Measurements from ENCODE around the gene PPP6R2. TPM values are rescaled to one million over a fixed set of nuclear protein-coding genes. Genes with fewer than 3 reads are reported as not detected.
"Not testable (repeated sequence)": the region's sequence is repeated elsewhere in the genome, so short reads cannot be mapped to it uniquely, and the experiment has no call there.

The PPP6R2 gene
- total and polyA plus RNA-seq, 7 experiments from 2014 or later = 17.0 to 88.1 (median 63.9) TPM

- no peaks in the 10 kb centered on the region for H3K9me3 ChIP-seq (ENCODE audit: control insufficient read depth in 2 of 3, low read length in 3 of 3)
- ChIA-PET POLR2A (no interaction called here), CTCF (no interaction called here)
- H3K4me1 Mint-ChIP-seq = peaks cover 0 to 3% (median 0%) of the 10 kb centered on the region in 7 donors
- H3K27ac Mint-ChIP-seq = no peak overlapping the region
- peaks cover 0 to 77% (median 21%) of the 10 kb centered on the region in 3 experiments for H3K36me3 ChIP-seq (ENCODE audit: control insufficient read depth in 2 of 3, insufficient read depth in 3 of 3, low read length in 3 of 3)
- no peak overlapping the region for H3K4me3 ChIP-seq (ENCODE audit: low read length)
- DNase-seq = no peak
- H3K27ac ChIP-seq (ENCODE audit: low read depth, low read length) = no peak overlapping the region
- no peak for ATAC-seq
- no peaks in the 10 kb centered on the region for H3K9me3 Mint-ChIP-seq
- H3K4me3 Mint-ChIP-seq = no peak overlapping the region
- peaks cover 3 to 23% (median 7%) of the 10 kb centered on the region in 5 donors for H3K36me3 Mint-ChIP-seq
- no peaks in the 10 kb centered on the region for H3K27me3 Mint-ChIP-seq
- no peaks in the 10 kb centered on the region for H3K4me1 ChIP-seq (ENCODE audit: control insufficient read depth in 2 of 2, insufficient read depth in 2 of 2, low read length in 2 of 2)
- intact Hi-C loops (cut with micrococcal nuclease) = no loop called here
- no peaks in the 10 kb centered on the region for H3K27me3 ChIP-seq (ENCODE audit: control insufficient read depth in 2 of 2, insufficient read depth in 2 of 2, low read length in 2 of 2)
Observed at GRCh38 chr22:50432131-50432876, 89.2 kb downstream of the PPP6R2 start.

GRCh38 chr22:50432877-50433510, 89.9 kb downstream of the PPP6R2 start:
- peaks cover 0 to 79% (median 21%) of the 10 kb centered on the region in 3 experiments for H3K36me3 ChIP-seq (ENCODE audit: control insufficient read depth in 2 of 3, insufficient read depth in 3 of 3, low read length in 3 of 3)
- H3K4me1 ChIP-seq (ENCODE audit: control insufficient read depth in 2 of 2, insufficient read depth in 2 of 2, low read length in 2 of 2); H3K9me3 Mint-ChIP-seq; H3K9me3 ChIP-seq (ENCODE audit: control insufficient read depth in 2 of 3, low read length in 3 of 3); H3K4me1 Mint-ChIP-seq; DNase-seq; H3K4me3 ChIP-seq (ENCODE audit: low read length); H3K27ac Mint-ChIP-seq; H3K27me3 ChIP-seq (ENCODE audit: control insufficient read depth in 2 of 2, insufficient read depth in 2 of 2, low read length in 2 of 2); POLR2A ChIA-PET; H3K4me3 Mint-ChIP-seq; H3K27me3 Mint-ChIP-seq; H3K27ac ChIP-seq (ENCODE audit: low read depth, low read length); CTCF ChIA-PET; ATAC-seq; intact Hi-C loops (cut with micrococcal nuclease): not testable (repeated sequence)
- H3K36me3 Mint-ChIP-seq = peaks cover 3 to 21% (median 6%) of the 10 kb centered on the region in 5 donors

GRCh38 chr22:50434849-50435248, 91.7 kb downstream of the PPP6R2 start:
- Mint-ChIP-seq H3K27me3 (no peaks in the 10 kb centered on the region), H3K4me3 (no peak overlapping the region), H3K4me1 (peaks cover 0 to 3% (median 0%) of the 10 kb centered on the region in 7 donors), H3K27ac (peak overlapping the region in 1 of 9 donors; percentile 65), H3K36me3 (peaks cover 0 to 11% (median 4%) of the 10 kb centered on the region in 5 donors), H3K9me3 (no peaks in the 10 kb centered on the region)
- POLR2A ChIA-PET = interaction anchor here (0.7 kb wide), 1 partner anchor 10 kb away, joined by 3 read pairs; no protein-coding TSS in a partner anchor
- ATAC-seq (no peak), DNase-seq (no peak)
- no peaks in the 10 kb centered on the region for H3K27me3 ChIP-seq (ENCODE audit: control insufficient read depth in 2 of 2, insufficient read depth in 2 of 2, low read length in 2 of 2)
- peaks cover 0 to 81% (median 31%) of the 10 kb centered on the region in 3 experiments for H3K36me3 ChIP-seq (ENCODE audit: control insufficient read depth in 2 of 3, insufficient read depth in 3 of 3, low read length in 3 of 3)
- CTCF ChIA-PET = no interaction called here
- H3K4me1 ChIP-seq (ENCODE audit: control insufficient read depth in 2 of 2, insufficient read depth in 2 of 2, low read length in 2 of 2) = no peaks in the 10 kb centered on the region
- no peak overlapping the region for H3K27ac ChIP-seq (ENCODE audit: low read depth, low read length)
- intact Hi-C loops (cut with micrococcal nuclease) = no loop called here
- H3K9me3 ChIP-seq (ENCODE audit: control insufficient read depth in 2 of 3, low read length in 3 of 3) = no peaks in the 10 kb centered on the region
- H3K4me3 ChIP-seq (ENCODE audit: low read length) = no peak overlapping the region

GRCh38 chr22:50435291-50436014, 92.3 kb downstream of the PPP6R2 start:
- no peaks in the 10 kb centered on the region for H3K27me3 ChIP-seq (ENCODE audit: control insufficient read depth in 2 of 2, insufficient read depth in 2 of 2, low read length in 2 of 2)
- H3K27ac Mint-ChIP-seq = peak overlapping the region in 2 of 9 donors; percentile 41 to 65
- CTCF ChIA-PET = no interaction called here
- no peaks in the 10 kb centered on the region for H3K9me3 Mint-ChIP-seq
- no peak overlapping the region for H3K27ac ChIP-seq (ENCODE audit: low read depth, low read length)
- H3K9me3 ChIP-seq (ENCODE audit: control insufficient read depth in 2 of 3, low read length in 3 of 3) = no peaks in the 10 kb centered on the region
- no peaks in the 10 kb centered on the region for H3K27me3 Mint-ChIP-seq
- intact Hi-C loops (cut with micrococcal nuclease) = no loop called here
- H3K36me3 ChIP-seq (ENCODE audit: control insufficient read depth in 2 of 3, insufficient read depth in 3 of 3, low read length in 3 of 3) = peaks cover 0 to 81% (median 36%) of the 10 kb centered on the region in 3 experiments
- no peak overlapping the region for H3K4me3 ChIP-seq (ENCODE audit: low read length)
- POLR2A ChIA-PET = interaction anchor here (0.7 kb wide), 1 partner anchor 10 kb away, joined by 3 read pairs; no protein-coding TSS in a partner anchor
- no peak for DNase-seq
- no peak for ATAC-seq
- H3K4me1 ChIP-seq (ENCODE audit: control insufficient read depth in 2 of 2, insufficient read depth in 2 of 2, low read length in 2 of 2) = no peaks in the 10 kb centered on the region
- peaks cover 0 to 3% (median 0%) of the 10 kb centered on the region in 7 donors for H3K4me1 Mint-ChIP-seq
- no peak overlapping the region for H3K4me3 Mint-ChIP-seq
- H3K36me3 Mint-ChIP-seq = peaks cover 0 to 9% (median 4%) of the 10 kb centered on the region in 5 donors

- no peak overlapping the region for H3K4me3 Mint-ChIP-seq
- no peak overlapping the region for H3K27ac Mint-ChIP-seq
- CTCF ChIA-PET = no interaction called here
Observed at GRCh38 chr22:50436015-50436830, 93.1 kb downstream of the PPP6R2 start.

GRCh38 chr22:50436841-50437341, 93.8 kb downstream of the PPP6R2 start:
- H3K36me3 ChIP-seq (ENCODE audit: control insufficient read depth in 2 of 3, insufficient read depth in 3 of 3, low read length in 3 of 3) = peaks cover 0 to 83% (median 32%) of the 10 kb centered on the region in 3 experiments
- Mint-ChIP-seq H3K27ac (no peak overlapping the region), H3K36me3 (peaks cover 0 to 3% (median 0%) of the 10 kb centered on the region in 5 donors), H3K27me3 (no peaks in the 10 kb centered on the region), H3K4me3 (no peak overlapping the region), H3K4me1 (peaks cover 0 to 3% (median 0%) of the 10 kb centered on the region in 7 donors), H3K9me3 (no peaks in the 10 kb centered on the region)
- intact Hi-C loops (cut with micrococcal nuclease) = no loop called here
- H3K4me3 ChIP-seq (ENCODE audit: low read length) = no peak overlapping the region
- ChIA-PET CTCF (no interaction called here), POLR2A (interaction anchor here (0.6 kb wide), 1 partner anchor 15 kb away, joined by 3 read pairs; no protein-coding TSS in a partner anchor)
- H3K27ac ChIP-seq (ENCODE audit: low read depth, low read length) = no peak overlapping the region
- ATAC-seq (no peak), DNase-seq (peak in 1 of 9 donors; percentile 5)
- no peaks in the 10 kb centered on the region for H3K9me3 ChIP-seq (ENCODE audit: control insufficient read depth in 2 of 3, low read length in 3 of 3)
- no peaks in the 10 kb centered on the region for H3K4me1 ChIP-seq (ENCODE audit: control insufficient read depth in 2 of 2, insufficient read depth in 2 of 2, low read length in 2 of 2)
- H3K27me3 ChIP-seq (ENCODE audit: control insufficient read depth in 2 of 2, insufficient read depth in 2 of 2, low read length in 2 of 2) = no peaks in the 10 kb centered on the region

More at GRCh38 chr22:50436015-50436830, 93.1 kb downstream of the PPP6R2 start:
- H3K9me3 Mint-ChIP-seq = no peaks in the 10 kb centered on the region
- ATAC-seq = no peak
- H3K27me3 ChIP-seq (ENCODE audit: control insufficient read depth in 2 of 2, insufficient read depth in 2 of 2, low read length in 2 of 2) = no peaks in the 10 kb centered on the region
- H3K27ac ChIP-seq (ENCODE audit: low read depth, low read length) = no peak overlapping the region
- POLR2A ChIA-PET = no interaction called here
- no peak overlapping the region for H3K4me3 ChIP-seq (ENCODE audit: low read length)
- peak in 1 of 9 donors; percentile 6 for DNase-seq
- no peaks in the 10 kb centered on the region for H3K27me3 Mint-ChIP-seq
- H3K36me3 ChIP-seq (ENCODE audit: control insufficient read depth in 2 of 3, insufficient read depth in 3 of 3, low read length in 3 of 3) = peaks cover 0 to 83% (median 32%) of the 10 kb centered on the region in 3 experiments
- peaks cover 0 to 9% (median 4%) of the 10 kb centered on the region in 5 donors for H3K36me3 Mint-ChIP-seq
- no peaks in the 10 kb centered on the region for H3K9me3 ChIP-seq (ENCODE audit: control insufficient read depth in 2 of 3, low read length in 3 of 3)
- H3K4me1 Mint-ChIP-seq = peaks cover 0 to 3% (median 0%) of the 10 kb centered on the region in 7 donors
- intact Hi-C loops (cut with micrococcal nuclease) = no loop called here
- H3K4me1 ChIP-seq (ENCODE audit: control insufficient read depth in 2 of 2, insufficient read depth in 2 of 2, low read length in 2 of 2) = no peaks in the 10 kb centered on the region

Data from naive thymus-derived CD4-positive, alpha-beta T cell (primary cell).